Femur (tissue), 1 donor: ENCODE data around the gene NMRK1.

Experiments
- DNase-seq: peaks from one replicate; pipeline ENCODE4 v3.0.0-alpha.2; 2017

The NMRK1 gene

GRCh38 chr9:75087824-75088645 is at the start of gene NMRK1, which contains the start of gene OSTF1:
Gene NMRK1 (minus strand): TSS chr9:75088155. CDS start chr9:75083115, 5,040 bp downstream.
Gene OSTF1 (plus strand): TSS chr9:75088514. CDS start chr9:75088693, 179 bp downstream.
- DNase-seq, result peak; percentile 97

- no peak for DNase-seq
Observed at GRCh38 chr9:75134495-75134894, 46.5 kb upstream of the NMRK1 start.

- no peak for DNase-seq
Observed at GRCh38 chr9:75133396-75133795, 45.4 kb upstream of the NMRK1 start.

GRCh38 chr9:75132244-75132643 is 44.3 kb upstream of the NMRK1 start:
- no peak for DNase-seq

GRCh38 chr9:75131700-75132099 is 43.7 kb upstream of the NMRK1 start:
- DNase-seq, result no peak

- no peak for DNase-seq
Observed at GRCh38 chr9:75130621-75131230, 42.8 kb upstream of the NMRK1 start.

- no peak for DNase-seq
Observed at GRCh38 chr9:75130172-75130571, 42.2 kb upstream of the NMRK1 start.

- DNase-seq, result no peak
Observed at GRCh38 chr9:75128535-75128934, 40.6 kb upstream of the NMRK1 start.

- DNase-seq, result no peak
Observed at GRCh38 chr9:75123696-75124095, 35.7 kb upstream of the NMRK1 start.

GRCh38 chr9:75121914-75122558 is 34.1 kb upstream of the NMRK1 start:
- no peak for DNase-seq

GRCh38 chr9:75120686-75121085 is 32.7 kb upstream of the NMRK1 start:
- DNase-seq, result no peak

- DNase-seq, result no peak
Observed at GRCh38 chr9:75117564-75117963, 29.6 kb upstream of the NMRK1 start.

- no peak for DNase-seq
Observed at GRCh38 chr9:75116306-75116705, 28.4 kb upstream of the NMRK1 start.

GRCh38 chr9:75112789-75113188 is 24.8 kb upstream of the NMRK1 start:
- DNase-seq, result no peak

- DNase-seq, result no peak
Observed at GRCh38 chr9:75111019-75111622, 23.2 kb upstream of the NMRK1 start.

GRCh38 chr9:75109210-75109839 is 21.4 kb upstream of the NMRK1 start:
- no peak for DNase-seq

- no peak for DNase-seq
Observed at GRCh38 chr9:75108571-75108970, 20.6 kb upstream of the NMRK1 start.

GRCh38 chr9:75106857-75107256 is 18.9 kb upstream of the NMRK1 start:
- DNase-seq, result no peak

GRCh38 chr9:75105841-75106240 is 17.9 kb upstream of the NMRK1 start:
- DNase-seq, result no peak

GRCh38 chr9:75105019-75105540 is 17.1 kb upstream of the NMRK1 start:
- DNase-seq, result no peak

- no peak for DNase-seq
Observed at GRCh38 chr9:75104607-75105006, 16.7 kb upstream of the NMRK1 start.

- no peak for DNase-seq
Observed at GRCh38 chr9:75102177-75102790, 14.3 kb upstream of the NMRK1 start.
